T-helper 2 cell treated with Interferon-gamma antibody and Interleukin-4, amounts not matched to agents 5 μg/mL and 100 μg/mL, for 36 hours (primary cell): Measurements from ENCODE around the gene TMEM45B.
A peak's percentile ranks its signal among the peaks of the same experiment; 100 is the strongest.
"Not testable (repeated sequence)": the region's sequence is repeated elsewhere in the genome, so short reads cannot be mapped to it uniquely, and the experiment has no call there.

Experiments used
- DNase-seq: peaks from one replicate; pipeline ENCODE4 v3.0.0; 2021; ENCODE audit warnings: low spot score
- H3K27ac Mint-ChIP-seq: one replicate; pipeline ENCODE4 v1.8.0; 2021; ENCODE audit warnings: mild to moderate bottlenecking, mixed read lengths
- H3K27me3 Mint-ChIP-seq: one replicate; pipeline ENCODE4 v1.8.0; 2021; ENCODE audit warnings: low read depth, mixed read lengths
- H3K36me3 Mint-ChIP-seq: one replicate; pipeline ENCODE4 v1.8.0; 2021; ENCODE audit warnings: low read depth, mixed read lengths
- H3K4me1 Mint-ChIP-seq: one replicate; pipeline ENCODE4 v1.8.0; 2021; ENCODE audit warnings: low read depth, mixed read lengths
- H3K4me3 Mint-ChIP-seq: one replicate; pipeline ENCODE4 v1.8.0; 2022; ENCODE audit warnings: mild to moderate bottlenecking, moderate library complexity, mixed read lengths
- H3K9me3 Mint-ChIP-seq: one replicate; pipeline ENCODE4 v1.8.0; 2021; ENCODE audit warnings: mixed read lengths

TMEM45B gene

GRCh38 chr11:129849447-129850130 lies 33.9 kb downstream of the TMEM45B start:
- H3K36me3 Mint-ChIP-seq = peaks cover 2% of the 10 kb centered on the region
- H3K27ac Mint-ChIP-seq = no peak overlapping the region
- no peaks in the 10 kb centered on the region for H3K27me3 Mint-ChIP-seq
- H3K4me1 Mint-ChIP-seq = peaks cover 36% of the 10 kb centered on the region
- no peaks in the 10 kb centered on the region for H3K9me3 Mint-ChIP-seq
- H3K4me3 Mint-ChIP-seq = no peak overlapping the region
- DNase-seq = no peak

GRCh38 chr11:129852125-129852740 lies 36.6 kb downstream of the TMEM45B start:
- peak overlapping the region; percentile 96 for H3K27ac Mint-ChIP-seq

GRCh38 chr11:129853518-129854231 lies 38.0 kb downstream of the TMEM45B start:
- Mint-ChIP-seq H3K36me3 (peaks cover 2% of the 10 kb centered on the region), H3K4me1 (peaks cover 29% of the 10 kb centered on the region), H3K27ac (peak overlapping the region; percentile 96), H3K4me3 (peak overlapping the region; percentile 70), H3K9me3 (no peaks in the 10 kb centered on the region), H3K27me3 (no peaks in the 10 kb centered on the region)
- DNase-seq = peak; percentile 13

More at GRCh38 chr11:129852125-129852740, 36.6 kb downstream of the TMEM45B start:
- DNase-seq = no peak
- H3K36me3 Mint-ChIP-seq = peaks cover 2% of the 10 kb centered on the region
- no peak overlapping the region for H3K4me3 Mint-ChIP-seq
- peaks cover 29% of the 10 kb centered on the region for H3K4me1 Mint-ChIP-seq
- no peaks in the 10 kb centered on the region for H3K27me3 Mint-ChIP-seq
- H3K9me3 Mint-ChIP-seq = no peaks in the 10 kb centered on the region

- peaks cover 30% of the 10 kb centered on the region for H3K4me1 Mint-ChIP-seq
- no peak for DNase-seq
- peaks cover 4% of the 10 kb centered on the region for H3K36me3 Mint-ChIP-seq
- H3K27ac Mint-ChIP-seq = peak overlapping the region; percentile 96
- H3K4me3 Mint-ChIP-seq = peak overlapping the region; percentile 70
- H3K9me3 Mint-ChIP-seq = no peaks in the 10 kb centered on the region
- H3K27me3 Mint-ChIP-seq = no peaks in the 10 kb centered on the region
These were observed 38.7 kb downstream of the TMEM45B start for GRCh38 chr11:129854232-129854805.

- H3K27me3 Mint-ChIP-seq = no peaks in the 10 kb centered on the region
- H3K4me1 Mint-ChIP-seq = peaks cover 30% of the 10 kb centered on the region
- no peak overlapping the region for H3K4me3 Mint-ChIP-seq
- peaks cover 8% of the 10 kb centered on the region for H3K36me3 Mint-ChIP-seq
- no peak for DNase-seq
- H3K9me3 Mint-ChIP-seq = no peaks in the 10 kb centered on the region
- peak overlapping the region; percentile 17 for H3K27ac Mint-ChIP-seq
These were observed 39.4 kb downstream of the TMEM45B start for GRCh38 chr11:129855086-129855485.

GRCh38 chr11:129856036-129856435 lies 40.4 kb downstream of the TMEM45B start:
- Mint-ChIP-seq H3K4me1 (peaks cover 30% of the 10 kb centered on the region), H3K9me3 (no peaks in the 10 kb centered on the region), H3K27me3 (no peaks in the 10 kb centered on the region), H3K27ac (no peak overlapping the region), H3K36me3 (peaks cover 8% of the 10 kb centered on the region), H3K4me3 (no peak overlapping the region)
- DNase-seq = no peak

- Mint-ChIP-seq H3K27me3 (no peaks in the 10 kb centered on the region), H3K27ac (peak overlapping the region; percentile 58), H3K4me1 (peaks cover 2% of the 10 kb centered on the region), H3K36me3 (peaks cover 45% of the 10 kb centered on the region), H3K4me3 (no peak overlapping the region), H3K9me3 (no peaks in the 10 kb centered on the region)
- no peak for DNase-seq
These were observed 46.3 kb downstream of the TMEM45B start for GRCh38 chr11:129861702-129862522.

- Mint-ChIP-seq H3K4me3 (no peak overlapping the region), H3K4me1 (no peaks in the 10 kb centered on the region), H3K9me3 (no peaks in the 10 kb centered on the region), H3K27ac (no peak overlapping the region), H3K36me3 (peaks cover 54% of the 10 kb centered on the region), H3K27me3 (no peaks in the 10 kb centered on the region)
- no peak for DNase-seq
These were observed 49.2 kb downstream of the TMEM45B start for GRCh38 chr11:129864811-129865210.

- no peak overlapping the region for H3K27ac Mint-ChIP-seq
- H3K9me3 Mint-ChIP-seq = no peaks in the 10 kb centered on the region
- no peaks in the 10 kb centered on the region for H3K27me3 Mint-ChIP-seq
- no peaks in the 10 kb centered on the region for H3K4me1 Mint-ChIP-seq
- no peak overlapping the region for H3K4me3 Mint-ChIP-seq
- peaks cover 57% of the 10 kb centered on the region for H3K36me3 Mint-ChIP-seq
- no peak for DNase-seq
These were observed 50.1 kb downstream of the TMEM45B start for GRCh38 chr11:129865701-129866100.

- Mint-ChIP-seq H3K27me3 (no peaks in the 10 kb centered on the region), H3K4me3 (no peak overlapping the region), H3K4me1 (no peaks in the 10 kb centered on the region), H3K9me3 (no peaks in the 10 kb centered on the region), H3K36me3 (peaks cover 61% of the 10 kb centered on the region), H3K27ac (no peak overlapping the region)
- no peak for DNase-seq
These were observed 50.7 kb downstream of the TMEM45B start for GRCh38 chr11:129866311-129866710.

GRCh38 chr11:129868626-129869025 lies 53.0 kb downstream of the TMEM45B start:
- not testable (repeated sequence) for H3K9me3 Mint-ChIP-seq, DNase-seq, H3K4me3 Mint-ChIP-seq, H3K27me3 Mint-ChIP-seq, H3K4me1 Mint-ChIP-seq, H3K27ac Mint-ChIP-seq
- H3K36me3 Mint-ChIP-seq = peaks cover 63% of the 10 kb centered on the region

GRCh38 chr11:129871914-129872313 lies 56.3 kb downstream of the TMEM45B start:
- DNase-seq = no peak
- Mint-ChIP-seq H3K27me3 (no peaks in the 10 kb centered on the region), H3K4me1 (no peaks in the 10 kb centered on the region), H3K36me3 (peaks cover 64% of the 10 kb centered on the region), H3K9me3 (no peaks in the 10 kb centered on the region), H3K4me3 (no peak overlapping the region), H3K27ac (no peak overlapping the region)

GRCh38 chr11:129880311-129880710 lies 64.7 kb downstream of the TMEM45B start:
- Mint-ChIP-seq H3K27ac (no peak overlapping the region), H3K36me3 (peaks cover 77% of the 10 kb centered on the region)

More at GRCh38 chr11:129880311-129880710, 64.7 kb downstream of the TMEM45B start:
- Mint-ChIP-seq H3K4me3 (no peak overlapping the region), H3K4me1 (no peaks in the 10 kb centered on the region), H3K9me3 (no peaks in the 10 kb centered on the region), H3K27me3 (no peaks in the 10 kb centered on the region)
- DNase-seq = no peak
